Fibroblast of skin of scalp (primary cell): ENCODE results near the gene LYPD4.

Source experiments
- DNase-seq: peaks from one replicate; pipeline ENCODE4 v3.0.0-alpha.2; 2013

The LYPD4 gene

GRCh38 chr19:41872775-41873647 lies 28.5 kb upstream of the LYPD4 start:
- DNase-seq: peak; percentile 59

GRCh38 chr19:41872384-41872774 lies 27.9 kb upstream of the LYPD4 start:
- no peak for DNase-seq

- DNase-seq: no peak
Measured at GRCh38 chr19:41871573-41872383, 27.3 kb upstream of the LYPD4 start.

DNA sequence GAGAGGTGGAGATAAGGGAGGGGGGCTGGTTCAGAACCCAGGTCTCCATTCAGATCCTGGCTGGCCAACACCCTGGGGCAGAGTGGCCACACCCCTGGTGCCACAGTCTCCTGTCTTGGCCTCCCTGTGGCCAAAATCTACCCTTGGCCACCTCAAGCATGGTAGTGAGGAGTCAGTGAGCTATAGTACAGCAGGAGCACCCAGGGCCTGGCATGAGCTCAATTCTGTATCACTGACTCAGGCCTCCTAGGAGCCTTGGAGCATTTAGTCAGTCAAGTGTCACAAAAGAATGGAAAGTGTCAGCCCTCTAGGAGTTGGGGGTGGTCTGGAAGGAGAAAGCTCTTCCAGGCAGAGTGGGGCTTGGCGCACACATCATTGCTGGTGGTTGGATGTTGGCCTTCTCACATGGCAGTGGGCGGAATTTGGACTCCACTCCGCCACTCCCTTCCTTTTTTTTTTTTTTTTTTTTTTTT lies 26.0 kb upstream of the LYPD4 start:
- DNase-seq: no peak

DNA sequence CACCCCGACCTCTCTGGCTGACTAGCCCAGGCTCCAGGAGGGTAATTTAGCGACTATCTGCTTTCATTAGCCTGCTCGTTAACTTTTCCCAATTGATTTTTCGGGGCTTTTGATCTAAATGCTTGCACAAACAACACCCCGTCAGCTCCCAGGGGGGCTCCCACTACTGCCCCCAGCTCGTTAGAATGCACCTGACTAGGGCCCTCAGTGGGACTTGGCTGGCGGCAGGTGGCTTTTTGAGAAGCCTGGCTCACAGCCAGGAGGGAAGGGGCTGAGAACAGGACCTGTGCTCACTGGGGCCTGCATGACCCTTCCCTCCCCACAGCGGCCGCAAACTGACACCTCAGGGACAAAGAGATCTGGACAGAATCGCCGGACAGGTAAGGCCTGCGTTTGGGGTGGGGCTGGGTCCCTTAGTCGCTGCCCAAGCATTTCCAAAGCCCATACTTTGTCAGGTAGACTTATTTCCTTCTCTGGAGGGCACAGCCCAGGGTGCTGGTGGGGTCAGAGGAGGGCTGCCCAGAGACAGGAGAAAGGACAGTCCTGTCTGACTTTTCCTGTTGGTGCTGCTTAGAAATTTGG lies 25.0 kb upstream of the LYPD4 start:
- no peak for DNase-seq

- DNase-seq: no peak
Measured at GRCh38 chr19:41868989-41869300, 24.5 kb upstream of the LYPD4 start.

DNA sequence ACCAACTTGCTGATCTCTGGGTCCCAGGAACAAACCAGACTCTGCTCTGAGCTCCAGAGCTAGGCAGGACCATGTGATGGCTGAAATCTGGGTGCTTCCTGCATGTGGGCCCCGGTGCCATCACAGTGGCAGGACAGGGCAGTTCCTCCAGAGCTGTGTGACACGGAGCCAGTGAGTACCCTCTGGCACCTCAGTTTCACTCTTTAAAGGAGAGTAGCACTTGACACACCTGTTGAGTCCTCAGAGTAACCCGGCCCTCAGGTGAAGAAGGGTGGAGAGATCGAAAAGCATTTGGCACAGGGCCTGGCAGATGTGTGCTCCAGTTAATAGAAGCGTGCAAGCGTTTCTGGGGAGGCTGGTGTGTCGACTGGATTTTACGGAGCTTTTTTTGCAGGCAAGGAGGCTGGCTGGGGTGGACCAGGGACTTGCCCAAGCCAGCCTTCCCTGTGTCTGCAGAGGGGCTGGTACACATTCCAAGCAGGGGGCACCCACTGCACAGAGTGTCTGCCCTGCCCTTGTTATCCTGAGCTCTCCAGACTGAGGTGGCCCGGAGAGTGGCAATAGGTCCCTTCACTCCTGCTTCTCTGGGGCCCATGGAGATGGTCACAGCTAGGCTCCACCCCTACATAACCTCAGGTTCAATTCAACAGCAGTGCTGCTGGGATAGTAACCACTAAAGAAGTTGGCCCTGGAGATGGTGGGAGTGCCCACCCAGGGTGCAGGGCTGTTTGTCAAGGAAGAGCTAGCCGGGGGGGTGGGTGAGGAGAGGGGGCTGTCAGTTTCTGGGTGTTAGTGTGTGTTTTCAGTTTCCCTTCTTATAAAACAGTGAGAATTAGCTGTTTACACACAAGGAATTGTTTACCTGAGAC lies 23.9 kb upstream of the LYPD4 start:
- DNase-seq: no peak

DNA sequence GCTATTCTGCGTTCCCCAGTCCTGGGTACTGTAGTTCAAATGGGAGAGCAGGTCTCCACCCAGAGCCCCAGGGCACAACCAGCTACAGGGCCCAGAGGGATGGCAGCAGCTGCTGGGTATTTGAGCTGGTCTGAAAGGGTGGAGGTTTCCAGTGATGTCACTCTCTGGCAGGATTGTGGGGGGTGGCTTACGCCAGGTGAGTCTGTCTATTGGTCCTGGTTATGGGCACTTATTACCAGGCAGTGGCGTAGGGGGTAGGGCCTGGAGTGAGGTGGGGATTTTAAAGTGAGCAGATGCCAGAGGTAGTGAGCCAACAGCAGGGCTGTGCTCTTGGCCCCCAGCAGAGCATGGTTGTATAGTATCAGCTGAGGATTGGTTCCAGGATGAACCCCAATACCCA lies 21.8 kb upstream of the LYPD4 start:
- no peak for DNase-seq

DNA sequence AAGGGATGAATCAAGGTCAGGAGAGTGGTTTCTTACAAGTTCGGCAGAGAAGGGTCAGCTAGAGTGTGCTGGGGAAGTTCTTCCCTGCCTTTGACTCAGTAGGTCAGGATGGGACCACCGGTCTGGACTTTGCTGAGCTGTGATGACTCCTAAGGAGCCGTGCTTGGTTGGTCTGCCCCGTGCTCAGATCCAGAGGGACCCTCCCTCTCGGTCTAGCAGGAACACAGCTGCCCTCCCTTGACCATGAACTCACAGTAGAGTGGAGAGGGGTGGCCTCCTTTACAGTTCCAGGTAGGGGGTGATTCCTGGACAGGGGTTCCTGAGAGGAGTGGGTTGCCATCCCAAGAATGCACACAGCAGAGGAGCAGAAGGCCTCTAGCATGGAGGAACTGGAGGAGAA lies 19.9 kb upstream of the LYPD4 start:
- no peak for DNase-seq

GRCh38 chr19:41863209-41863931 lies 18.9 kb upstream of the LYPD4 start:
- no peak for DNase-seq

DNA sequence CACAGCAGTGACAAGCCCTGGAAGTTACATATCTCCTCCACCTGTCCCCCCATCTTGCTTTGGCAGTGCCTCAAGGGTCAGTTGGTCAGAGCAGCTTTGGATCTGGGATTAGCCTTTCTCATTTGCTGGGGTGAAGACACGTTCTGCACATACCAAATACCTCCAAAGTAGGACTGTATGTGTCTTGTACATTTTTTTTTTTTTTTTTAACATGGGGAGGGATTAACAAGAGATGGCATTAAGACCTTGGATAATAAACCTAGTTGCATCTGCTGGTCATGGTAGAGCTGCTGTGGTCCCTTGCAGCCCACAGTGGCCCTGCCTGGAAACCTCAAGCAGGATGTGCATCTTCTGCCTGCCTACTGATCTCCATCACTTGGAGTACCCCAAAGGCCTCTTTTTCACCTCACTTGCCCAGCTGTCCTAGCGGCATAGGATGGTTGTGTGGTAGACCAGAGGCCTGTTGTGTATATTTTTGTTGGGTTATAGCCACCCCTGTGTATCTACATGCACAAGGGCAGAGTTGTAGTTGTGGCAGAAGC lies 18.0 kb upstream of the LYPD4 start:
- DNase-seq: no peak

DNA sequence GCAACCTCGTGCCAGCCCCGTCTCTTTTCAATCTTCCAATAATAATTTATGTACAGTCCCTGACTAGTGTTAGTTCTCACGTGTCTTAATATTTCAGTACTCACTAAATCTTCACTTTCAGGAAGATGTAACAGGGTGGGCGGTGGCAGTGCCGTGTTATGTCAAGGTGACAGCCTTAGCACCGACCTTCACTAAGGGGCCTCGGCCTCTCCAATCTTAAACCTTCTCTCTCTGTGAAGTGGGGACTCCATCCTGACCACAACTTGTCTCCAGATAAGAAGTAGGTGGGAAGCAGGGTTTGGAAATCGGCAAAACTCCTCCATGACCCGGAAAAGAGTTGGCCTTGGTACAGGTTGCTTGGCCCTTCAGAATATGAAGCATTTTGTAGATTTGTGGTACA lies 17.4 kb upstream of the LYPD4 start:
- DNase-seq: no peak

DNA sequence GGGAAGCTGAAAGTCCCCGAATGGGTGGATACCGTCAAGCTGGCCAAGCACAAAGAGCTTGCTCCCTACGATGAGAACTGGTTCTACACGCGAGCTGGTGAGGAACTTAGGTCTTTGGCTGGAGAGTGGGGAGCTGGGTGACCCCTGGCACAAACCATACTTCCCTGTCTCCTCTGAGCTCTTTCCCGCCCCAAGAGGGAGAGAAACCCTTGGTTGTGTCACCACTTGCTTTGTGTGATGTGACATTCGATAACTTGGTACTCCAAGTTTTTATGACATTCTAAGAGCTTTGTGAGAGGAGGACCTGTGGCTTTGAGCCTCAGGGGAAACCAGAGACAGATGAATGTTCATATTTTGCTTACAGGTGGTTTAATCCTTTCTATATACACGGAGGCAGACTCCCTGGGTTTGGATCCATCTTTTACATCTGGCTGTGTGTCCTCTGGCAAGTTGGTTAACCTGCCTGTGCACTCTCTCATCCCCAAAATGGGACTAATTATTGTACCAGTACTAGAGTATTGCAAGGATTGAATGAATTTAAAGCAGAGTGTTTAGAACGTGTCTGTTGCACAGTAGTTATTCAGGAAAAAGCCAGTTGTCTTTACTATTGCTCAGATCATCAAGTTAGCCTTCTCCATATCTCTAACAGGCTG lies 16.8 kb upstream of the LYPD4 start:
- no peak for DNase-seq

DNA sequence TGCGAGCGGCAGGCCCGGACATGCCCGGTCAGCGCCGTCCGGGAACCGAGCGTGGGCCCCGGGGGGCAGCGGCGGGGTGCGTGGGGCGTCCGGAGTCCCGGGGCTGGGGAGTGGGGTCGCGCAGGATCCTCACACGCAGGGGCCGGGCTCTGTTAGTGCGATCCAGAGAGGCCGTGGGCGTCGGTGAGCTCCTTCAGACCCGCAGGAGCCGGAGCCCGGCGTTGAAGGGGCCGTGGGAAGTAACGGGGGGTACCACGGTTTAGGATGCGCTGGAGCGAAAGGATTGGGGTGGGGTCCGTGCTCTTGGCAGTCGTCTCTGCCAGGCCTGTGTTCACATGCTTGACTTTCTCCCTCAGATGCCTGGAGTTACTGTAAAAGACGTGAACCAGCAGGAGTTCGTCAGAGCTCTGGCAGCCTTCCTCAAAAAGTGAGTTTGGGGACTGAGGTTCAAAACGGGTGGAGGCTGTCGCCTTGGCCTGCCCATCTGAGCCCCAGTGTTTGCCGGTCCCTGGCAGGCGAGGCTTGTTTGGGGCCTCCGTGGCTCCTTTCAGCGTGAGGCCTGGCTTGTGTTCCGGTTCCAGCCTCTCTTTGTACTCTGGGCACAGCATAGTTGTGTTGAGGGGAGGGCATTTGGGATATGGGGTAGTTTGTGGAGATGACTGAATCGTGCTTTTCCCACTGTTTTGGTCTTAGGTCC lies 16.1 kb upstream of the LYPD4 start:
- no peak for DNase-seq

GRCh38 chr19:41859618-41860418 lies 15.3 kb upstream of the LYPD4 start, which contains the start of gene RPS19:
Gene RPS19 (plus strand): TSS chr19:41860255. CDS start chr19:41860775, 520 bp downstream.
- DNase-seq: peak; percentile 99

DNA sequence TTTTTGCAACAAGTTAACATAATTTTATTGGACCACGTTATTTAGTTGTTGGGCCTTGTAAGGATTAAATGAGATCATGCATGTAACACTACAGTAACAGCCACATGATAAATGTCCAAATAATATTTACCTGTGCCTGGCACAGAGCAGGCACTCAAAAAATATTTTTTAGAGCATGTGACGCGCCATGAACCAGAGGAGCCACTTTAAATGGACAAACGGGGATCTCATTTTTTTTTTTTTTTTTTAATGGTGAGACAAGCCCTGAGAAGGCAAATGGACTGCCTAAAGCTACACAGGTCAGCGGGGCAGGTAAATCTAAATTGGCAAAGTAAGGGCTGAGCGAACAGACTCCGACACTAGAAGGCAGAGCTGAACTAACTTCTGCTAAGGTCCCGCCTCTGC lies 14.7 kb upstream of the LYPD4 start:
- no peak for DNase-seq

GRCh38 chr19:41853768-41854167 lies 9.3 kb upstream of the LYPD4 start:
- no peak for DNase-seq

GRCh38 chr19:41853344-41853743 lies 8.9 kb upstream of the LYPD4 start:
- no peak for DNase-seq

GRCh38 chr19:41851456-41851855 lies 7.0 kb upstream of the LYPD4 start:
- DNase-seq: no peak
